HG02840 (cell line): Measurements from ENCODE around the gene SLC6A12.

ENCODE experiments used
- ATAC-seq: cut with Tn5 transposase; IDR thresholded peaks from one replicate; pipeline ENCODE4 v1.9.1; 2021; ENCODE audit warnings: mild to moderate bottlenecking, moderate library complexity, moderate number of reproducible peaks; ENCODE audit not compliant: unreplicated experiment, low FRiP score

Gene SLC6A12

DNA sequence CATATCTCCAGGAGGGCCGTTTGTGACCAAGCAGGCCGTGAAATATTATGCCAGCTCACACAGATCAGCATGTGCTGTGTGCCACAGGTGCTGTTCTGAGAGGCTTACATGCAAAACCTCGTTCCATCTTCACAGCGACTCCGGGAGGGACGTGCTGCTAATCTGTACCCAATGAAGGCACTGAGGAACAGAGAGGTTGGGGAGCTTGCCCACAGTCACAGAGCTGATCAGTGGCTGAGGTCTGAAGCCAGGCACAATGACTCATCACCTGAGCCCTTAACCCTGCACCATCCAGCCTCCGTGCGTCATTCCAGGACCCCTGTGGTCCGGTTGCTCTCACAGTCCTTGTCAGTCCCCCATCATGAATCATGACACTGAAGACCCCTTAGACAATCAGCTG, 66.7 kb downstream of the SLC6A12 start:
- no peak for ATAC-seq

DNA sequence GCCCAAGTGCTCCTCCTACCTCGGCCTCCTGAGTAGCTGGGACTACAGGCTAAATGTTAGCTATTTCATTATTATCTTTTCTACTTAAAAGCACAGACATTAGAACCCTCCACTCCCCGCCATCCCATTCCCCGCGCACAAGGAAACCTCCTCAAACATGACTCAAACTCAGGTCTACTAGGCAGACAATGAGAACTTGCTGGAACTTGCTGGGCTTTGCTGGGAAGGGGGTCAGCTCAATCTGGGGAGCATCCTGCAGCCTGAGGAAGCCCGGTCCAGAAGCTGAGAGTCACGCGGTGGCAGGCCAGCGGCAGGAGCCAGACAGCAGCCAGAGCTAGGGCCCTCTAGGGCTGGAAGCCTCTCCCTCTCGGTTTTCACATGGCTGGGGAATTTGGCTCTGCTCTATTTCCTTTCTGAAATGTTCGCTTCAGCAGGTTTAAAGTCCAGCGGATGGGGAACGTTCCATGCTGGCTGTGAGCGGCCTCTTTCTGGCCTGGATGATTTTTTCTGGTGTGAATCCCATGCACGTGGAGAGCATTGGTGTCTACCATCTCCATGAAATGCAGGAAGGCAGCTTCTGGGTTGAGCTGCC, 68.5 kb downstream of the SLC6A12 start:
- no peak for ATAC-seq

DNA sequence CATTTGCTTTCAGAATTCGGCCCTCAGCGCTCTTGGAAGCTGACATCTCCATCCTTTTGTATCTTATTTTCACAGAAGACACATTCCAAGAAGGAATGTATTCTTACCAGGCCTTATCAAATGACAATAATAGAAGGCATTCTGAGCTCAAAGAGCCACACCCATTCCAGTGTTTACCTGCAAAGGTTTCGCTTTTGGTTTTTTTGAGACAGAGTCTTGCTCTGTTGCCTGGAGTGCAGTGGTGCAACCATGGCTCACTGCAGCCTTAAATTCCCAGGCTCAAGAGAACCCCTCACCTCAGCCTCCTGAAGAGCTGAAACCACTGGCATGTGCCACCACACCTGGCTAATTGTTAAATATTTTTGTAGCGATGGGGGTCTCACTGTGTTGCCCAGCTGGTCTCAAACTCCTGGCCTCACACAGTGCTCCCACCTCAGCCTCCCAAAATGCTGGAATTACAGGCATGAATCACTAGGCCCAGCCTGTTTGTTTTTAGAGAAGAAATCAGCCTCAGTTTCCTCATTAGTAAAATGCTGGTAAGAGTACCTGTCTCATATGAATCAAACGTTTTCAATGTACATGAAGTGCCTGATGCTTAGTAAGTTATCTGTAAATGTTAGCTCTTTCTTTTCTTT, 69.2 kb downstream of the SLC6A12 start:
- no peak for ATAC-seq

DNA sequence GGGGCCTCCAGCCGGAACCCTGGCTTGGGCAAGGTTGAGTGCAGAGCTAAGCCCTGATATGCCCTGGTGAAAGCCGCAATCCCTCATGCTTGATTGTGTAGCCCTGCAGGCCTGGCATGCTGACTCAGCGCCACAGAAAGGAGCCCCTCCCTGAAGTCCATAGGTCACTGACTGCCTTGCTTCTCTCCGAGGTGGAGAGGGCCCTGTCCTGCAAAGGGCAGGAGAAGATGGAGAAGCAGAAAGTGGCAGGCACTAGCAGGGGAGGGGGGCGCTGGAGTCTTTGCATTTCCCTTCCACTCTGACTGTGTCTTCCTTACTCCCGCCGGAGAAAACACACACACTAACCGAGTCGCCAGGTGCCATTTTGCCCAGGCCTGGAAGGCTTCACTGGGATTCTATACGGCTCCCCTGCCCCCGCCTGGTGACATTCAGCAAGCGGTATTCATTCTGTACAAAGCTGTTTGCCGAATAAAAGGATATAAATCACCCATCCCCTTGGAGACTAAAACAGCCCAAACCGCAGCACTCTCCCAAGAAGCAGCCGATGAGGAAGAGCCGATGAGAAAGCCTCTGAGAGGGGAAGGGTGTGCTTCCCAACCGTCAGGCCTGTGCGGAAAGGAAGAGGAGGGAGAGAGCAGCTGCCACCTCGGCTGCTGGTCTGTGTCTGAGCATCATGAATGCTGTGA, 69.8 kb downstream of the SLC6A12 start:
- no peak for ATAC-seq

DNA sequence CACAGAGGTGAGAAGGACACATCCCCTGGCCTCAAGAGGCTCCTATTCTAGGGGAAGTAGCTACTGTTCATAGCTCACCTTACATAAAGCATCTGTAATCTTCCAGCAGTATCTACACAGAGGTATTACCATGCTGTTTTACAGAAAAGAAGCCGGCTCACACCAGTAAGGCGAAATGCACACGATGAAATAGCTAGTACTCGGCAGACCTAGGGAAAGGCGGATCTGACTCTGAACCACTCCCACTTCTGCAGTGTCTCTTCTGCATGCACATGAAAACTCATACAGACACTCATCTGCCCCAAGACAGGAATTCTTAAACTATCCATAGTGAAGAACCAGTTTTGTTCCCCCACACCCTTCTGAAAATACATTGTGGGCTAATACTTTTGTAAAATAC, 73.8 kb downstream of the SLC6A12 start:
- no peak for ATAC-seq
